K562 (cell line): ENCODE data around the gene CLC. TPM values are rescaled to one million over a fixed set of nuclear protein-coding genes. Genes with fewer than 3 reads are reported as not detected.

ENCODE experiments used
- ATAC-seq: fragments of 200-7000 bp; cut with Tn5 transposase; 3 replicates; pipeline ENCODE4 v1.9.1; 2020; ENCODE audit warnings: moderate library complexity
- BruUV-seq: library from RNA; stranded (reverse); fragments of 400-500 nt; replicated peaks from 2 replicates; lab custom pipeline; 2021; lab: Mats Ljungman, UMichigan
- CTCF ChIA-PET: fragments of 300-600 bp; formaldehyde crosslinking; extraction: SDS; loops from one replicate; lab custom pipeline; 2021; ENCODE audit warnings: low intra/inter-chr PET ratio; lab: Yijun Ruan, JAX
- POLR2A ChIA-PET: fragments of 300-600, 350-650 bp; sonication (Branson Sonifier 250); formaldehyde crosslinking; extraction: SDS; loops from one replicate; lab custom pipeline; 2021; ENCODE audit warnings: antibody characterized with exemption, inconsistent platforms; lab: Yijun Ruan, JAX
- DNase-seq, 4 experiments: peaks; one replicate each; pipeline versions ENCODE4 v3.0.0 to v3.0.0-alpha.2; 2011 to 2018; ENCODE audit warnings: low spot score in 3 of 4, mixed read lengths in 3 of 4; ENCODE audit errors: extremely low read depth in 1 of 4
- FAIRE-seq: peaks from 2 replicates; lab custom pipeline; 2011; peaks lifted over from hg19 to GRCh38; lab: Jason Lieb, UNC
- H2AFZ ChIP-seq: 2 replicates; pipeline ENCODE4 v1.6.0; 2011; ENCODE audit warnings: low read depth, low read length, control low read depth, inconsistent platforms
- H3K27ac ChIP-seq: fragments of 200-600 bp; 3 replicates; pipeline ENCODE4 v1.8.0; 2011; ENCODE audit warnings: low read depth, mild to moderate bottlenecking, control low read depth, inconsistent platforms, low read length, moderate library complexity, mixed read lengths; ENCODE audit errors: extremely low read depth
- H3K27me3 ChIP-seq, 2 experiments: fragments of 300-600 bp in 1 of 2; 2 replicates in 1 of 2; 3 replicates in 1 of 2; pipeline versions ENCODE4 v1.6.0 to v1.8.0; 2011; ENCODE audit warnings: inconsistent platforms in 2 of 2, low read length in 2 of 2, mild to moderate bottlenecking in 1 of 2, mixed read lengths in 1 of 2, moderate library complexity in 1 of 2; ENCODE audit not compliant: control insufficient read depth in 2 of 2, insufficient read depth in 2 of 2
- H3K36me3 ChIP-seq: fragments of 300-600 bp; 3 replicates; pipeline ENCODE4 v1.8.0; 2011; ENCODE audit warnings: mild to moderate bottlenecking, low read length, inconsistent platforms; ENCODE audit not compliant: control insufficient read depth, insufficient read depth
- H3K4me1 ChIP-seq, 2 experiments: fragments of 200-600 bp in 1 of 2; replicated peaks in 1 of 2; 2 replicates in 1 of 2; 3 replicates in 1 of 2; pipeline versions ENCODE4 v1.5.1 to v1.8.0; 2011; ENCODE audit warnings: inconsistent platforms in 2 of 2, low read length in 2 of 2, mild to moderate bottlenecking in 1 of 2, mixed read lengths in 1 of 2, moderate library complexity in 1 of 2; ENCODE audit not compliant: control insufficient read depth in 2 of 2, insufficient read depth in 2 of 2
- H3K4me2 ChIP-seq: 2 replicates; pipeline ENCODE4 v1.6.1; 2011; ENCODE audit warnings: low read length, control low read depth, inconsistent platforms, mixed read lengths; ENCODE audit not compliant: insufficient read depth
- H3K4me3 ChIP-seq: fragments of 200-600 bp; sonication (generic), shearing (Covaris generic); 2 replicates; pipeline ENCODE4 v1.5.1; 2016; ENCODE audit warnings: control low read depth, inconsistent platforms
- H3K79me2 ChIP-seq: fragments of 200-600 bp; 3 replicates; pipeline ENCODE4 v1.8.0; 2011; ENCODE audit warnings: low read length, inconsistent platforms; ENCODE audit not compliant: control insufficient read depth, insufficient read depth
- H3K9ac ChIP-seq, 2 experiments: 2 replicates each; pipeline versions ENCODE4 v1.6.0 to v1.6.1; 2011; ENCODE audit warnings: low read depth in 2 of 2, low read length in 2 of 2, control low read depth in 1 of 2, inconsistent platforms in 1 of 2, mild to moderate bottlenecking in 1 of 2, mixed read lengths in 1 of 2; ENCODE audit not compliant: insufficient read depth in 1 of 2
- H3K9me1 ChIP-seq: one replicate; pipeline ENCODE4 v1.6.0; 2011; ENCODE audit warnings: inconsistent platforms, mild to moderate bottlenecking, low read length, moderate library complexity; ENCODE audit not compliant: control insufficient read depth, insufficient read depth
- H3K9me3 ChIP-seq: replicated peaks from 2 replicates; pipeline ENCODE4 v1.5.1; 2011; ENCODE audit warnings: low read depth, low read length, inconsistent platforms; ENCODE audit not compliant: control insufficient read depth, insufficient read depth
- H4K20me1 ChIP-seq: replicated peaks from 2 replicates; pipeline ENCODE4 v1.6.1; 2011; ENCODE audit warnings: low read length, inconsistent platforms, mixed read lengths; ENCODE audit not compliant: control insufficient read depth, insufficient read depth
- ZFPM2 ChIP-seq: fragments of 250-450 bp; sonication (Bioruptor Pico); IDR thresholded peaks from 2 replicates; pipeline ENCODE4 v1.5.1; 2022; ENCODE audit warnings: mild to moderate bottlenecking
- ZFX ChIP-seq: sonication (generic); formaldehyde crosslinking; IDR thresholded peaks from 2 replicates; pipeline ENCODE4 v1.8.0; 2022; ENCODE audit warnings: mild to moderate bottlenecking, missing genetic modification reagents, moderate library complexity
- WGBS: fragments of 100-300 bp; shearing (Covaris generic); methylation state at CpG from one replicate; pipeline ENCODE4 v1.1.6; 2016; ENCODE audit warnings: low coverage, mixed read lengths; ENCODE audit not compliant: insufficient coverage; ENCODE audit errors: missing lambda C conversion rate; 5-methylcytosine and 5-hydroxymethylcytosine counted together
- in situ Hi-C: fragments of 300-500 bp; cut with MboI; formaldehyde crosslinking; loops from 4 replicates; pipeline ENCODE4 v1.15.0; 2018; ENCODE audit warnings: inconsistent platforms, mixed read lengths
- intact Hi-C: fragments of 100-400 bp; cut with micrococcal nuclease; formaldehyde crosslinking; loops from 2 replicates; pipeline ENCODE4 v1.14.2; 2022
- polyA plus RNA-seq, 8 experiments: library from polyadenylated mRNA; depleted of rRNA in 4 of 8; stranded (reverse) in 5 of 8; unstranded in 3 of 8; fragments of >200 nt; fragmentation: Nextera tagmentation in 2 of 8; fragmentation: Illumina TruSeq in 1 of 8; extraction: Ambion mirVana in 2 of 8; extraction: Trizol in 1 of 8; gene quantifications; 2 replicates each; pipeline versions ENCODE4 v1.2.1 to v1.2.3, GENCODE V29; 2011 to 2014; ENCODE audit warnings: inconsistent platforms in 1 of 8, missing spikeins in 1 of 8
- total RNA-seq, 7 experiments: library from RNA; depleted of rRNA in 6 of 7; stranded (reverse); fragments of >200 nt in 6 of 7; fragmentation: Illumina TruSeq in 2 of 7; extraction: Trizol in 2 of 7; gene quantifications; 2 replicates each; pipeline versions ENCODE4 v1.2.1 to v1.2.3, GENCODE V29; 2011 to 2021; ENCODE audit warnings: low replicate concordance in 1 of 7
- TF ChIP-seq, protein P1 (sequence below), 2 experiments: fragments of 450-650 bp in 1 of 2; IDR thresholded peaks; 2 replicates each; pipeline ENCODE4 v1.6.1; 2011 to 2017; ENCODE audit warnings: low read depth in 2 of 2, antibody characterized with exemption in 1 of 2, borderline replicate concordance in 1 of 2, low read length in 1 of 2, mild to moderate bottlenecking in 1 of 2, mixed read lengths in 1 of 2; ENCODE audit not compliant: control insufficient read depth in 1 of 2
- TF ChIP-seq, protein P2 (sequence below): IDR thresholded peaks from 2 replicates; pipeline ENCODE4 v1.6.1; 2011; ENCODE audit warnings: borderline replicate concordance, low read depth, mild to moderate bottlenecking, moderate library complexity, low read length; ENCODE audit not compliant: insufficient read depth, poor library complexity, severe bottlenecking
- TF ChIP-seq, protein P3 (sequence below): sonication (generic); formaldehyde crosslinking; IDR thresholded peaks from 2 replicates; pipeline ENCODE4 v1.8.1; 2022; ENCODE audit warnings: missing genetic modification reagents

CLC gene
- total and polyA plus RNA-seq, 9 of the 15 experiments (the other 6 are each of a cell fraction or from before 2014, with no cell fraction given) = 0.44 to 1.1 (median 0.67) TPM; not detected in 3

DNA sequence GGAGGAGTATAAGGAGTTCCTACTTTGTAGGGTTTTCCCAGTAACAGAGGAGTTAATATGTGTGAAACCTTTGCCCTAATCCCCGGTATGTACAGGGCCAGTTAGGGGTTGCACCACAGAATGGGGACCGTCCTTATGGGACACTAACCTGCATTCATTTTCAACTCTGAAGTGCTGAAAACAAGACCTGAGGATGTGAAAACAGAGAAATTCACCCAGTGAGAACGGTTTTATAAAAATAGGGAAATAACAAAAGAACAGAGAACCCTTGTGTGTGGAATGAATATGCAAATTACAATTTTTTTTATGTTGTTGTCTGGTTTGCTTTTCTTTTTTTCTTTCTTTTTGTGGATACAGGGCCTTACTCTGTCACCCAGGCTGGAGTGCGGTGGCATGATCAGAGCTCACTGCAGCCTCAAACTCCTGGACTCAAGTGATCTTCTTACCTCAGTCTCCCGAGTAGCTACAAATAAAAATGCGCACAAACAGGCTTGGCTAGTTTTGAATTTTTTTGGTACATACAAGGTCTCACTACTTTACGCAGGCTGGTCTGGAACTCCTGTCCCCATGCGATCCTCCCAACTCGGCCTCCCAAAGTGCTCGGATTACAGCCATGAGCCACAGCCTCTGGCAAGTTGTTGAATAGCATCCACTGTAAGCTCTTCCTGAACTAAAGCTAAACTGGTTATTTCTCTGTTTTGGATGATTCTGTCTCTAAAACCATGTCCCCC, 10.6 kb downstream of the CLC start:
- intact Hi-C loops = no loop called here
- ChIA-PET CTCF (no interaction called here), POLR2A (no interaction called here)
- no peak for FAIRE-seq
- BruUV-seq = no TSS peak
- Histone ChIP-seq H3K79me2 (no peaks in the 10 kb centered on the region), H3K4me3 (no peak overlapping the region), H3K9me1 (no peaks in the 10 kb centered on the region), H3K27ac (no peak overlapping the region), H3K27me3 (peaks cover 0 to 8% of the 10 kb centered on the region in 2 experiments; a peak in 1 of 5 replicates), H3K9me3 (no peaks in the 10 kb centered on the region), H2AFZ (no peak overlapping the region)
- no peak for DNase-seq
- ATAC-seq = no peak
- no peak for TF ChIP-seq ZFPM2
- TF ChIP-seq, protein P1, sequence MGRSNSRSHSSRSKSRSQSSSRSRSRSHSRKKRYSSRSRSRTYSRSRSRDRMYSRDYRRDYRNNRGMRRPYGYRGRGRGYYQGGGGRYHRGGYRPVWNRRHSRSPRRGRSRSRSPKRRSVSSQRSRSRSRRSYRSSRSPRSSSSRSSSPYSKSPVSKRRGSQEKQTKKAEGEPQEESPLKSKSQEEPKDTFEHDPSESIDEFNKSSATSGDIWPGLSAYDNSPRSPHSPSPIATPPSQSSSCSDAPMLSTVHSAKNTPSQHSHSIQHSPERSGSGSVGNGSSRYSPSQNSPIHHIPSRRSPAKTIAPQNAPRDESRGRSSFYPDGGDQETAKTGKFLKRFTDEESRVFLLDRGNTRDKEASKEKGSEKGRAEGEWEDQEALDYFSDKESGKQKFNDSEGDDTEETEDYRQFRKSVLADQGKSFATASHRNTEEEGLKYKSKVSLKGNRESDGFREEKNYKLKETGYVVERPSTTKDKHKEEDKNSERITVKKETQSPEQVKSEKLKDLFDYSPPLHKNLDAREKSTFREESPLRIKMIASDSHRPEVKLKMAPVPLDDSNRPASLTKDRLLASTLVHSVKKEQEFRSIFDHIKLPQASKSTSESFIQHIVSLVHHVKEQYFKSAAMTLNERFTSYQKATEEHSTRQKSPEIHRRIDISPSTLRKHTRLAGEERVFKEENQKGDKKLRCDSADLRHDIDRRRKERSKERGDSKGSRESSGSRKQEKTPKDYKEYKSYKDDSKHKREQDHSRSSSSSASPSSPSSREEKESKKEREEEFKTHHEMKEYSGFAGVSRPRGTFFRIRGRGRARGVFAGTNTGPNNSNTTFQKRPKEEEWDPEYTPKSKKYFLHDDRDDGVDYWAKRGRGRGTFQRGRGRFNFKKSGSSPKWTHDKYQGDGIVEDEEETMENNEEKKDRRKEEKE (IDR thresholded peaks at IDR 0.05; ENCODE audit: borderline replicate concordance in 1 of 2, control insufficient read depth in 1 of 2, low read depth in 2 of 2, low read length in 1 of 2) = no peak
- no peak for TF ChIP-seq ZFX
- TF ChIP-seq, protein P2, sequence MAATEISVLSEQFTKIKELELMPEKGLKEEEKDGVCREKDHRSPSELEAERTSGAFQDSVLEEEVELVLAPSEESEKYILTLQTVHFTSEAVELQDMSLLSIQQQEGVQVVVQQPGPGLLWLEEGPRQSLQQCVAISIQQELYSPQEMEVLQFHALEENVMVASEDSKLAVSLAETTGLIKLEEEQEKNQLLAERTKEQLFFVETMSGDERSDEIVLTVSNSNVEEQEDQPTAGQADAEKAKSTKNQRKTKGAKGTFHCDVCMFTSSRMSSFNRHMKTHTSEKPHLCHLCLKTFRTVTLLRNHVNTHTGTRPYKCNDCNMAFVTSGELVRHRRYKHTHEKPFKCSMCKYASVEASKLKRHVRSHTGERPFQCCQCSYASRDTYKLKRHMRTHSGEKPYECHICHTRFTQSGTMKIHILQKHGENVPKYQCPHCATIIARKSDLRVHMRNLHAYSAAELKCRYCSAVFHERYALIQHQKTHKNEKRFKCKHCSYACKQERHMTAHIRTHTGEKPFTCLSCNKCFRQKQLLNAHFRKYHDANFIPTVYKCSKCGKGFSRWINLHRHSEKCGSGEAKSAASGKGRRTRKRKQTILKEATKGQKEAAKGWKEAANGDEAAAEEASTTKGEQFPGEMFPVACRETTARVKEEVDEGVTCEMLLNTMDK = no peak
- TF ChIP-seq, protein P3, sequence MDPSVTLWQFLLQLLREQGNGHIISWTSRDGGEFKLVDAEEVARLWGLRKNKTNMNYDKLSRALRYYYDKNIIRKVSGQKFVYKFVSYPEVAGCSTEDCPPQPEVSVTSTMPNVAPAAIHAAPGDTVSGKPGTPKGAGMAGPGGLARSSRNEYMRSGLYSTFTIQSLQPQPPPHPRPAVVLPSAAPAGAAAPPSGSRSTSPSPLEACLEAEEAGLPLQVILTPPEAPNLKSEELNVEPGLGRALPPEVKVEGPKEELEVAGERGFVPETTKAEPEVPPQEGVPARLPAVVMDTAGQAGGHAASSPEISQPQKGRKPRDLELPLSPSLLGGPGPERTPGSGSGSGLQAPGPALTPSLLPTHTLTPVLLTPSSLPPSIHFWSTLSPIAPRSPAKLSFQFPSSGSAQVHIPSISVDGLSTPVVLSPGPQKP (CRISPR knock-in tag) = no peak
- TF ChIP-seq, all 486 proteins: peak for 0
- no peak overlapping the region for H3K9ac ChIP-seq
- H4K20me1 ChIP-seq = no peaks in the 10 kb centered on the region
- no peak overlapping the region for H3K4me2 ChIP-seq
- WGBS = 0% methylated on average over 10 of the region's 10 CpGs
- H3K36me3 ChIP-seq = no peaks in the 10 kb centered on the region
- in situ Hi-C loops = no loop called here
- no peaks in the 10 kb centered on the region for H3K4me1 ChIP-seq
